Lung (tissue), 12 donors: Measurements from ENCODE around the gene MED13. TPM values are rescaled to one million over a fixed set of nuclear protein-coding genes. Genes with fewer than 3 reads are reported as not detected.

Experiments
- ATAC-seq: fragments of 200-7000 bp; cut with Tn5 transposase; one replicate; pipeline ENCODE4 v1.9.1; 2020; ENCODE audit warnings: moderate number of reproducible peaks; ENCODE audit not compliant: insufficient read depth, low FRiP score
- DNase-seq, 3 donors: peaks; one replicate each; pipeline ENCODE4 v3.0.0-alpha.2; 2013 to 2017
- H3K27ac ChIP-seq, 2 donors: one replicate each; pipeline ENCODE4 v1.5.1; 2013; ENCODE audit warnings: mild to moderate bottlenecking in 2 of 2, moderate library complexity in 2 of 2, control low read depth in 1 of 2, inconsistent platforms in 1 of 2, low read depth in 1 of 2, low read length in 1 of 2
- H3K27me3 ChIP-seq, 3 donors: one replicate each; pipeline ENCODE4 v1.5.1; 2013; ENCODE audit warnings: low read length in 2 of 3; ENCODE audit not compliant: control insufficient read depth in 3 of 3, insufficient read depth in 3 of 3
- H3K36me3 ChIP-seq, 4 donors: one replicate each; pipeline ENCODE4 v1.5.1; 2013; ENCODE audit warnings: low read length in 4 of 4, mild to moderate bottlenecking in 1 of 4, moderate library complexity in 1 of 4; ENCODE audit not compliant: control insufficient read depth in 4 of 4, insufficient read depth in 4 of 4
- H3K4me1 ChIP-seq, 5 donors: one replicate each; pipeline ENCODE4 v1.5.1; 2013; ENCODE audit warnings: low read length in 5 of 5, mild to moderate bottlenecking in 2 of 5, moderate library complexity in 1 of 5; ENCODE audit not compliant: control insufficient read depth in 5 of 5, insufficient read depth in 5 of 5
- H3K4me3 ChIP-seq: one replicate; pipeline ENCODE4 v1.5.1; 2013; ENCODE audit warnings: mild to moderate bottlenecking, control low read depth, moderate library complexity
- H3K9ac ChIP-seq, 2 donors: one replicate each; pipeline ENCODE4 v1.5.1; 2013; ENCODE audit warnings: low read length in 2 of 2, control low read depth in 1 of 2; ENCODE audit not compliant: insufficient read depth in 1 of 2
- H3K9me3 ChIP-seq, 4 donors: one replicate each; pipeline ENCODE4 v1.5.1; 2013; ENCODE audit warnings: low read length in 3 of 4, mild to moderate bottlenecking in 1 of 4, moderate library complexity in 1 of 4; ENCODE audit not compliant: control insufficient read depth in 4 of 4, insufficient read depth in 3 of 4
- CTCF ChIP-seq: IDR thresholded peaks from 2 replicates; pipeline ENCODE4 v1.5.1; 2012; ENCODE audit warnings: mild to moderate bottlenecking; ENCODE audit errors: control extremely low read depth, extremely low read depth
- WGBS, 2 donors: extraction: QIAGEN DNeasy Blood & Tissue Kit; methylation state at CpG; one replicate each; pipeline ENCODE4 v1.1.7; 2013; 5-methylcytosine and 5-hydroxymethylcytosine counted together
- polyA plus RNA-seq, 2 donors: library from polyadenylated mRNA; stranded (reverse); fragments of 200-250 nt; gene quantifications; one replicate each; pipeline ENCODE4 v1.2.1, GENCODE V29; 2013
- total RNA-seq, 2 donors: library from RNA; depleted of rRNA in 1 of 2; stranded (reverse); fragments of >200 nt in 1 of 2; gene quantifications; one replicate each; pipeline ENCODE4 v1.2.1, GENCODE V29; 2014 to 2021
- donor health status: control.
- donor health status: control.
- donor health status: Bipolar disorder and iron deficiency.
- donor health status: healthy.
- donor health status: DM: yes; HTN: yes; CAD: no.

The MED13 gene
- total and polyA plus RNA-seq, 4 donors: 7.2 to 104 (median 38.1) TPM

GRCh38 chr17:61904094-61904710, 160.9 kb downstream of the MED13 start:
- no peak for TF ChIP-seq CTCF
- DNase-seq (peak in 1 of 3 donors; percentile 1), ATAC-seq (no peak)
- Histone ChIP-seq H3K9me3 (no peaks in the 10 kb centered on the region), H3K4me3 (no peak overlapping the region), H3K4me1 (no peaks in the 10 kb centered on the region), H3K27me3 (no peaks in the 10 kb centered on the region), H3K36me3 (peaks cover 9 to 42% (median 14%) of the 10 kb centered on the region in 4 donors), H3K9ac (no peak overlapping the region), H3K27ac (no peak overlapping the region)
- WGBS, 2 donors: 87 to 89% methylated on average over 5 of the region's 5 CpGs

GRCh38 chr17:61903251-61903650, 161.8 kb downstream of the MED13 start:
- H3K36me3 ChIP-seq: peaks cover 11 to 41% (median 16%) of the 10 kb centered on the region in 4 donors
- H3K9me3 ChIP-seq: no peaks in the 10 kb centered on the region
- WGBS, 2 donors: 99 to 100% methylated on average over 3 of the region's 3 CpGs
- TF ChIP-seq CTCF: no peak
- DNase-seq (no peak), ATAC-seq (no peak)
- no peak overlapping the region for H3K4me3 ChIP-seq
- no peaks in the 10 kb centered on the region for H3K27me3 ChIP-seq
- no peak overlapping the region for H3K9ac ChIP-seq
- no peaks in the 10 kb centered on the region for H3K4me1 ChIP-seq
- H3K27ac ChIP-seq: no peak overlapping the region

DNA sequence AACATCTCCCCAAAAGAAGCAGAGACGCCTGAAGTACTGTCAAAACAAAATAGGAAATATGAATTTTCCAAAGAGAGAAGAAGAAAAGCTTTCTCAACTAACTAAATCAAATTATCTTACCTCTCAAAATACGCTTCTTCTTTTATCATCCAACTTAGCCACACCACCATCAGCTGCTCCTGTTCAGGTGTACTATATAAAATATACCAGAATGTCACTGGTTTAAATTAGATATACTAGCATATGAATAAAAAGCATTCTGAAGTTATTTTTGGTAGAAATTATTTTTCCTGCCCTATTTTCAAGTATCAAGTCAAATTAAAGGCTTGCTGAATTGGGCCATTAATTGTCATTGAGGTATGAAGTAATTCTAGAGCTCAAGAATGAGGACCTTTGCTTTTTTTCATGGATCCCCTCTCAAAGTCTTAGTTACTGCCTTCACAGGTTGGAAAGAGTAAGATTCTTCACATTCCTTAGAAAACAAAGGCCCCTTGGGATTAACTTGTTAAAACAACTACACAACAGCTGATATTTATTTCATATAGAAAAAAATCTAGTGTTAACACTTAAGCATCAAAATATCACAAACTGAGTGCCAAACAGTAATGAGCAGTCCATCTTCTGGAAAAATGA, 167.4 kb downstream of the MED13 start:
- H3K4me1 ChIP-seq: no peaks in the 10 kb centered on the region
- WGBS, 2 donors: 94 to 96% methylated on average over 2 of the region's 2 CpGs
- H3K4me3 ChIP-seq: no peak overlapping the region
- no peak for ATAC-seq
- no peak for TF ChIP-seq CTCF
- peaks cover 7 to 20% (median 11%) of the 10 kb centered on the region in 4 donors for H3K36me3 ChIP-seq
- no peaks in the 10 kb centered on the region for H3K27me3 ChIP-seq
- H3K27ac ChIP-seq: no peak overlapping the region
- DNase-seq: no peak
- H3K9ac ChIP-seq: no peak overlapping the region
- H3K9me3 ChIP-seq: no peaks in the 10 kb centered on the region
